ENCODE measurements around the gene SMYD5. TPM values are rescaled to one million over a fixed set of nuclear protein-coding genes. Genes with fewer than 3 reads are reported as not detected.

Gene SMYD5
- total RNA-seq, 4 donors from 2014 or later, result 17.0 to 38.4 (median 20.0) TPM

GRCh38 chr2:73217826-73218225 is 3.8 kb downstream of the SMYD5 start:
- Histone ChIP-seq H3K4me3 (no peak overlapping the region), H3K4me1 (peaks cover 19% of the 10 kb centered on the region), H3K9me3 (no peaks in the 10 kb centered on the region), H3K36me3 (peaks cover 44% of the 10 kb centered on the region), H3K27me3 (no peaks in the 10 kb centered on the region), H3K27ac (no peak overlapping the region)
- 70% methylated on average over 2 of the region's 2 CpGs for WGBS
- no peak for DNase-seq (ENCODE audit: low spot score in 2 of 2)
- TF ChIP-seq POLR2A (IDR thresholded peaks at IDR 0.05), result no peak

GRCh38 chr2:73218298-73218697 is 4.3 kb downstream of the SMYD5 start:
- H3K4me3 ChIP-seq, result no peak overlapping the region
- H3K4me1 ChIP-seq, result peaks cover 19% of the 10 kb centered on the region
- H3K36me3 ChIP-seq, result peaks cover 49% of the 10 kb centered on the region
- no peaks in the 10 kb centered on the region for H3K27me3 ChIP-seq
- no peak overlapping the region for H3K27ac ChIP-seq
- DNase-seq (ENCODE audit: low spot score in 2 of 2), result no peak
- no peaks in the 10 kb centered on the region for H3K9me3 ChIP-seq
- TF ChIP-seq EP300 (IDR thresholded peaks at IDR 0.05), result no peak
- no peak for TF ChIP-seq CTCF (IDR thresholded peaks at IDR 0.05)
- TF ChIP-seq POLR2AphosphoS5 (IDR thresholded peaks at IDR 0.05), result no peak
- no peak for TF ChIP-seq POLR2A (IDR thresholded peaks at IDR 0.05)

- Histone ChIP-seq H3K27ac (no peak overlapping the region), H3K27me3 (no peaks in the 10 kb centered on the region), H3K36me3 (peaks cover 96% of the 10 kb centered on the region), H3K9me3 (no peaks in the 10 kb centered on the region), H3K4me1 (no peaks in the 10 kb centered on the region), H3K4me3 (no peak overlapping the region)
- no peak for DNase-seq (ENCODE audit: low spot score in 2 of 2)
- WGBS, result 91% methylated on average over 4 of the region's 4 CpGs
- no peak for TF ChIP-seq POLR2A (IDR thresholded peaks at IDR 0.05)
Measured at GRCh38 chr2:73223821-73224220, 9.8 kb downstream of the SMYD5 start.

GRCh38 chr2:73225513-73226360 is 11.7 kb downstream of the SMYD5 start:
- H3K4me1 ChIP-seq, result no peaks in the 10 kb centered on the region
- no peaks in the 10 kb centered on the region for H3K9me3 ChIP-seq
- no peaks in the 10 kb centered on the region for H3K27me3 ChIP-seq
- 84% methylated on average over 7 of the region's 9 CpGs for WGBS
- no peak overlapping the region for H3K27ac ChIP-seq
- peaks cover 93% of the 10 kb centered on the region for H3K36me3 ChIP-seq
- TF ChIP-seq POLR2AphosphoS5 (IDR thresholded peaks at IDR 0.05) (no peak), EP300 (IDR thresholded peaks at IDR 0.05) (no peak), POLR2A (IDR thresholded peaks at IDR 0.05) (no peak), CTCF (IDR thresholded peaks at IDR 0.05) (no peak)
- no peak overlapping the region for H3K4me3 ChIP-seq
- no peak for DNase-seq (ENCODE audit: low spot score in 2 of 2)

GRCh38 chr2:73227086-73227485 is 13.0 kb downstream of the SMYD5 start:
- 79% methylated on average over 3 of the region's 3 CpGs for WGBS
- H3K27me3 ChIP-seq, result no peaks in the 10 kb centered on the region
- no peak for DNase-seq (ENCODE audit: low spot score in 2 of 2)
- no peaks in the 10 kb centered on the region for H3K9me3 ChIP-seq
- no peak for TF ChIP-seq POLR2AphosphoS5 (IDR thresholded peaks at IDR 0.05)
- no peak for TF ChIP-seq POLR2A (IDR thresholded peaks at IDR 0.05)
- no peak for TF ChIP-seq EP300 (IDR thresholded peaks at IDR 0.05)
- no peak for TF ChIP-seq CTCF (IDR thresholded peaks at IDR 0.05)
- H3K4me3 ChIP-seq, result no peak overlapping the region
- H3K27ac ChIP-seq, result no peak overlapping the region
- no peaks in the 10 kb centered on the region for H3K4me1 ChIP-seq
- peaks cover 80% of the 10 kb centered on the region for H3K36me3 ChIP-seq

- Histone ChIP-seq H3K27me3 (no peaks in the 10 kb centered on the region), H3K4me1 (peaks cover 7% of the 10 kb centered on the region), H3K9me3 (no peaks in the 10 kb centered on the region), H3K27ac (no peak overlapping the region), H3K4me3 (no peak overlapping the region), H3K36me3 (peaks cover 65% of the 10 kb centered on the region)
- TF ChIP-seq CTCF (IDR thresholded peaks at IDR 0.05) (no peak), EP300 (IDR thresholded peaks at IDR 0.05) (no peak), POLR2AphosphoS5 (IDR thresholded peaks at IDR 0.05) (no peak), POLR2A (IDR thresholded peaks at IDR 0.05) (no peak)
- WGBS, result 72% methylated on average over 14 of the region's 14 CpGs
- no peak for DNase-seq (ENCODE audit: low spot score in 2 of 2)
Measured at GRCh38 chr2:73228631-73229030, 14.6 kb downstream of the SMYD5 start.
